SU-DHL-6 (cell line): ENCODE measurements around the gene AGBL5.

Source experiments
- H2AFZ ChIP-seq: fragments of 200-600 bp; sonication (generic); 2 replicates; pipeline ENCODE4 v1.6.1; 2014; ENCODE audit warnings: low read depth, mild to moderate bottlenecking, moderate library complexity, mixed read lengths, antibody characterized with exemption, low read length; ENCODE audit not compliant: severe bottlenecking
- H3F3A ChIP-seq: fragments of 200-600 bp; shearing (Covaris generic); 2 replicates; pipeline ENCODE4 v1.6.0; 2016; ENCODE audit warnings: antibody characterized with exemption, mild to moderate bottlenecking; ENCODE audit not compliant: insufficient read depth
- H3K27ac ChIP-seq: fragments of 200-600 bp; sonication (generic); 2 replicates; pipeline ENCODE4 v1.5.1; 2016; ENCODE audit warnings: low read depth, mild to moderate bottlenecking, low read length, moderate library complexity, mixed read lengths
- H3K27me3 ChIP-seq: fragments of 200-600 bp; sonication (generic), shearing (Covaris generic); 2 replicates; pipeline ENCODE4 v1.6.0; 2014; ENCODE audit warnings: mild to moderate bottlenecking, low read length
- H3K36me3 ChIP-seq: fragments of 200-600 bp; sonication (generic); 2 replicates; pipeline ENCODE4 v1.6.1; 2014; ENCODE audit warnings: mild to moderate bottlenecking, low read length, mixed read lengths
- H3K4me2 ChIP-seq: fragments of 300-600, 200-600 bp; shearing (Covaris generic), sonication (generic); 2 replicates; pipeline ENCODE4 v1.6.0; 2014; ENCODE audit warnings: low read length, low read depth, mild to moderate bottlenecking; ENCODE audit not compliant: poor library complexity, severe bottlenecking
- H3K4me3 ChIP-seq: fragments of 200-600 bp; sonication (generic); 2 replicates; pipeline ENCODE4 v1.5.1; 2014; ENCODE audit warnings: antibody characterized with exemption, low read length, mild to moderate bottlenecking, mixed read lengths; ENCODE audit not compliant: insufficient read depth, poor library complexity, severe bottlenecking
- H3K79me2 ChIP-seq: fragments of 200-600 bp; sonication (generic); 2 replicates; pipeline ENCODE4 v1.6.1; 2014; ENCODE audit warnings: mild to moderate bottlenecking, low read length, moderate library complexity; ENCODE audit not compliant: insufficient read depth
- H3K9ac ChIP-seq: fragments of 200-600 bp; sonication (generic); 2 replicates; pipeline ENCODE4 v1.7.0; 2014; ENCODE audit warnings: mild to moderate bottlenecking, low read length
- H3K9me2 ChIP-seq: fragments of 200-600 bp; sonication (generic); replicated peaks from 2 replicates; pipeline ENCODE4 v1.6.1; 2014; ENCODE audit warnings: low read length; ENCODE audit not compliant: insufficient read depth
- H3K9me3 ChIP-seq: fragments of 200-600 bp; sonication (generic); 2 replicates; pipeline ENCODE4 v1.6.1; 2014; ENCODE audit warnings: low read length, mixed read lengths; ENCODE audit not compliant: insufficient read depth
- H4K20me1 ChIP-seq: fragments of 200-600 bp; sonication (generic); 2 replicates; pipeline ENCODE4 v1.6.1; 2014; ENCODE audit warnings: low read depth, mild to moderate bottlenecking, antibody characterized with exemption, low read length, moderate library complexity, mixed read lengths
- EZH2phosphoT487 ChIP-seq: fragments of 200-600 bp; sonication (generic), shearing (Covaris generic); conservative IDR thresholded peaks from 2 replicates; pipeline ENCODE4 v1.6.1; 2018; ENCODE audit warnings: mild to moderate bottlenecking, antibody characterized with exemption, low read length, moderate library complexity, mixed read lengths
- TF ChIP-seq, protein P1 (sequence below): fragments of 200-600 bp; sonication (generic); IDR thresholded peaks from one replicate; pipeline ENCODE4 v1.5.1; 2017; ENCODE audit warnings: antibody characterized with exemption, mild to moderate bottlenecking, low read length, moderate library complexity; ENCODE audit not compliant: insufficient read depth, poor library complexity, severe bottlenecking

AGBL5 gene

DNA sequence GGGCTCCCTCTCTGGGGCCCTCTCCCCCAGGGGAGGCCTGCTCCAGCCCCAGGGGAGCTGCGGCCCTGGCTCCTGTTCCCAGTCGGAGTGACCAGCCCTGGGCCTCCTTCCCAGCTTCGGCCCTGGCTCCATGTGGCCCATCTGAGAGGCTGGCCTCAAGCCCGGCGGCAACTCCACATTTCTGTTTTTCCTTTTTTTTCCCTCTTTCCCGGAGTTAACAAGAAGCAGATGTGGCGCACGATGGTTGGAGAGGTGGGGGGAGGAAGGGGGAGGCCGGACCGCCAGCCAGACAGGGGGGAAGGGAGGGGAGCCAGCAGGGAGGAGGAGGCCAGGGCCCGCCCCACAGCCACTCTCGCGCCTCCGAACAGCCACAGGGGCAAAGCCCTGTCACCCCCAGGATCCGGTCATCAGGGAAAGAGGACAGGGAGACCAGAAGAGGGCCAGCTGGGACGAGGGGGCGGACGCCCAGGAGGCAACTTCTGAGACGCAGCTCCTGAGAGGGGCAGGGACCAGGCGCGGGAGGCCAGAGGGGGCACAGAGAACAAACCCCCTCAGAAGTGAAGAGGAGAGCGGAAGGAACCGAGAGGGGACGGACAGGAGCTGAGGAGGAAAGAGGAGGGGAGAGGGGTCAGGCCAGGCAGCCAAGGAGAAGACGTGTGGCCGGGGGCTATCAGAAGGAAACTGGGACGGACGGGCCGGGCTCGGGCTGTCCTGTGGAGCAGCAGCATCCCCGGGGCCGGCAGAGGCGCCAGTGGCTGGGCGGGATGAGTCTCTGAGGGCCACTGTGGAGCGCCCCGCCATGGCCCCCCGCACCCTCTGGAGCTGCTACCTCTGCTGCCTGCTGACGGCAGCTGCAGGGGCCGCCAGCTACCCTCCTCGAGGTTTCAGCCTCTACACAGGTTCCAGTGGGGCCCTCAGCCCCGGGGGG is 27.1 kb downstream of the AGBL5 start, which contains the start of gene EMILIN1:
TSS of gene EMILIN1 (plus strand) at position 349 of the 928 bp plus-strand sequence. CDS start at position 800, 451 bp downstream.
- peaks cover 14% of the 10 kb centered on the region; the same call in 1 of the 2 replicates for H3F3A ChIP-seq
- H3K4me3 ChIP-seq = no peak within 1 kb of the TSS
- no peak within 1 kb of the TSS for H3K4me2 ChIP-seq
- H3K27ac ChIP-seq = no peak within 1 kb of the TSS
- H2AFZ ChIP-seq = no peak within 1 kb of the TSS
- H3K36me3 ChIP-seq = no peaks in the 10 kb centered on the region
- no peaks in the 10 kb centered on the region for H3K79me2 ChIP-seq
- H3K9me3 ChIP-seq = no peaks in the 10 kb centered on the region
- no peaks in the 10 kb centered on the region for H4K20me1 ChIP-seq
- no peaks in the 10 kb centered on the region for H3K27me3 ChIP-seq
- H3K9me2 ChIP-seq = no peaks in the 10 kb centered on the region
- no peak within 1 kb of the TSS for H3K9ac ChIP-seq
- TF ChIP-seq, protein P1, sequence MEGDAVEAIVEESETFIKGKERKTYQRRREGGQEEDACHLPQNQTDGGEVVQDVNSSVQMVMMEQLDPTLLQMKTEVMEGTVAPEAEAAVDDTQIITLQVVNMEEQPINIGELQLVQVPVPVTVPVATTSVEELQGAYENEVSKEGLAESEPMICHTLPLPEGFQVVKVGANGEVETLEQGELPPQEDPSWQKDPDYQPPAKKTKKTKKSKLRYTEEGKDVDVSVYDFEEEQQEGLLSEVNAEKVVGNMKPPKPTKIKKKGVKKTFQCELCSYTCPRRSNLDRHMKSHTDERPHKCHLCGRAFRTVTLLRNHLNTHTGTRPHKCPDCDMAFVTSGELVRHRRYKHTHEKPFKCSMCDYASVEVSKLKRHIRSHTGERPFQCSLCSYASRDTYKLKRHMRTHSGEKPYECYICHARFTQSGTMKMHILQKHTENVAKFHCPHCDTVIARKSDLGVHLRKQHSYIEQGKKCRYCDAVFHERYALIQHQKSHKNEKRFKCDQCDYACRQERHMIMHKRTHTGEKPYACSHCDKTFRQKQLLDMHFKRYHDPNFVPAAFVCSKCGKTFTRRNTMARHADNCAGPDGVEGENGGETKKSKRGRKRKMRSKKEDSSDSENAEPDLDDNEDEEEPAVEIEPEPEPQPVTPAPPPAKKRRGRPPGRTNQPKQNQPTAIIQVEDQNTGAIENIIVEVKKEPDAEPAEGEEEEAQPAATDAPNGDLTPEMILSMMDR = no peak
- TF ChIP-seq EZH2phosphoT487 = no peak

DNA sequence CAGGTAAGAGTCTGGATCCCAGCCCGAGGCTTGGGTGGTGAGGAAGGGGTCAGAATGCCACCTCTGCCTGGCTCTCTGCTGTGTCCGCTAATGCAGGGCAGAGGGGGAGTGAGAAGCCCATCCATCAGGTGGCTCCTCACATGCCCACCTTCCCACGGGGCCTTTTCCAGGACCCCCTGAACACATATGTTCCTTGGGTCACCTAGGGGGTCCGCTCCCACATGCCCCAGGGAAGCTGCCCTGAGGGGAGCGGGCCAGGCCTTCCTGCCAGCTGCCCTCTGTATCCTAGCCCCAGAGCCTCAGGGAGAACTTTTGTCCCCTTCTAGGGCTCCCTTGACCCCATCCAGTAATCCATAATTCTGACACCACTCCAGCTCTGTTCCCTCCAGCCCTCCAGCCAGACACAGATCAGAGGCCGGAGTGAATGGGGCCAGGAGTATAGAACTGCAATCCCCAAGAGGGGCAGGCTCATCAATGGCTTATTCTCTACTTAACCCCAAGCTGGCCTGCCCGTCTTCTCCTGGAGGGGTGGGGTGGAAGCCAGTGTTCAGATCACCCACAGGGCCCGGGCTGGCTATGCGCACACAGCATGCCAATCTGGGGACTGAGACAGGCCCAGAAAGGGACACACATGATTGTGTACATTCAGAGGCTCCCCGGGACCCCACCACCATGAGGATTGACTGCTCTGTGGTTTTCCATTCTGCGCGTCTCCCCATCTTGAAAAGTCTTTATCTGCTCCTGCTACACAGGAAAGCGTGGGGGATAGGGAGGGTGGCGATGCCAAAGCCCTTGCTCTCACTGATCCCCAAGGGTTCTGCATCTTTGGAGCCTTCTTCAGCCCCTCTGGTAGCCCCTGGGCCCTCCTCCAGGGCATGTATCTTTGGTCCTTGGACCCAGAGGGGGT is 28.0 kb downstream of the AGBL5 start:
- Histone ChIP-seq H3K9me3 (no peaks in the 10 kb centered on the region), H3K79me2 (no peaks in the 10 kb centered on the region), H3K36me3 (no peaks in the 10 kb centered on the region), H3K27me3 (no peaks in the 10 kb centered on the region), H4K20me1 (no peaks in the 10 kb centered on the region), H3K4me3 (no peak overlapping the region), H3K4me2 (no peak overlapping the region), H3K27ac (no peak overlapping the region), H3K9me2 (no peaks in the 10 kb centered on the region), H3K9ac (no peak overlapping the region), H3F3A (peaks cover 14% of the 10 kb centered on the region; the same call in 1 of the 2 replicates), H2AFZ (no peak overlapping the region)
- TF ChIP-seq, protein P1 = no peak
- no peak for TF ChIP-seq EZH2phosphoT487

DNA sequence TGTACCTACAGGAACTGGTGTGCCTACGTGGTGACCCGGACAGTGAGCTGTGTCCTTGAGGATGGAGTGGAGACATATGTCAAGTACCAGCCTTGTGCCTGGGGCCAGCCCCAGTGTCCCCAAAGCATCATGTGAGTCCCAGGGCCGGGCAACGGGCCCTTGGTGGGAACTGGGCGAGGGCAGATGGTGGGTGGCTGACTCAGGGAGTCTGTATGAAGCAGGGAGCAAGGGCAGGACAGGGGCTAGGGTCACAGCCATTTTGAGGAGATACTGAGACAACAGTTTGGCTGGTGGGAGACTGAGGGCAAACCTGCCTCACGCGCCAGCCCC is 28.6 kb downstream of the AGBL5 start:
- H2AFZ ChIP-seq = no peak overlapping the region
- peaks cover 11% of the 10 kb centered on the region; the same call in 1 of the 2 replicates for H3F3A ChIP-seq
- H3K4me3 ChIP-seq = no peak overlapping the region
- no peak overlapping the region for H3K27ac ChIP-seq
- no peaks in the 10 kb centered on the region for H3K27me3 ChIP-seq
- no peaks in the 10 kb centered on the region for H3K9me3 ChIP-seq
- no peak for TF ChIP-seq EZH2phosphoT487
- H3K36me3 ChIP-seq = no peaks in the 10 kb centered on the region
- H3K9ac ChIP-seq = no peak overlapping the region
- H3K9me2 ChIP-seq = no peaks in the 10 kb centered on the region
- H3K4me2 ChIP-seq = no peak overlapping the region
- no peaks in the 10 kb centered on the region for H4K20me1 ChIP-seq
- no peaks in the 10 kb centered on the region for H3K79me2 ChIP-seq
